ENCODE measurements around the gene UNC13B. TPM values are rescaled to one million over a fixed set of nuclear protein-coding genes. Genes with fewer than 3 reads are reported as not detected.
"Not testable (repeated sequence)": the region's sequence is repeated elsewhere in the genome, so short reads cannot be mapped to it uniquely, and the experiment has no call there.

Gene UNC13B
- total RNA-seq, 1 experiment from 2014 or later, result 10.7 TPM

DNA sequence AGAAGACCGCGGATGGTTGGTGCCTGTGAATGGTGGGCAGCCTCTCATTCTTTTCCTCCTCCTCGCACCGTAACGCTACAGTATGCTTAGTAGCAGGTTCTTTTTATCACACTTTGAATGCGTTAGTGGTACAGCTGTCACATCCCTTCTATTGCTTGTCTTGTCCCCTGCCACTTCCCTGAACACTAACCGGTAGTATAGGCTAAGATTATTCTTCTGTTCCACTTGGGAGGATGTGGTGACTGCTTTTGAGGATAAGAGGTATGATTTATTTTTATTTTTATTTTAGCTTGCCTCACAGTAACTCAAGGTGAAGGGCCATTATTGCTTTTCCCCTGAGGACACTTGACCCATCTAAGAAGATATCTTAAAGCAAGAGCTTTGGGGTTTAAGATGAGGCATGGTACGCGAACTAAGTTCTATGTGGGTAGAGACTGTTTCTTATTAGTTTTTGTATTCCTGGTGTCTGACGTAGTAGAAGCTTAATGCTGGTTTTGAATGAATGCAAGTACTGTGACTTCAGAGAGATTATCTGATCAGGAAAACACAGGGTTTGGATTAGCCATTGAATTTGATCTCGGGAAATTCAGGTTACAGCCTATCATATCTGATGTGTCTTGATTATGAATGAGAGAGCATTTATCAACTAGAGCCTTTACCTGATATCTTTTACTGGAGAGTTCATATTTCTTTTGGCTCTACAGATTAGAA lies 951 bp downstream of the UNC13B start:
- DNase-seq (ENCODE audit: low read depth), result no peak

DNA sequence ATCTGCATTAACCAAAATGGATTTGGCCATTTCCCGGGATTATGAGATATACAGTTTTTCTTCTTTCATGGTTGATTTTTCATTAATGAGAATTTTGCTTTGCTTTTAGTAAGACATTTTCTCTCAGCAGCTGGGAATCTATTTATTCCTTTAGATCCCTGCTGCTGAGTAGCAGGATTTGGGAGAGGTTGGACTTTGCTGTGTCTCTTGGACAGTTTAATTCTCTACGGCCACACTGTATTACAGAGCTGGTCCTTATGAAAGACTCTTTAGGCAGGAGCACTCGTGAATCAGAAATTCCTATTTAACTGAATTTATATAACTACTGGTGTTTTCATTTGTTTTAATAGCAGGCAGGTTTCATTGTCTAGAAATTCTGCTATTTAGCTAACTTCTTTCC lies 1.6 kb downstream of the UNC13B start:
- no peak for DNase-seq (ENCODE audit: low read depth)

DNA sequence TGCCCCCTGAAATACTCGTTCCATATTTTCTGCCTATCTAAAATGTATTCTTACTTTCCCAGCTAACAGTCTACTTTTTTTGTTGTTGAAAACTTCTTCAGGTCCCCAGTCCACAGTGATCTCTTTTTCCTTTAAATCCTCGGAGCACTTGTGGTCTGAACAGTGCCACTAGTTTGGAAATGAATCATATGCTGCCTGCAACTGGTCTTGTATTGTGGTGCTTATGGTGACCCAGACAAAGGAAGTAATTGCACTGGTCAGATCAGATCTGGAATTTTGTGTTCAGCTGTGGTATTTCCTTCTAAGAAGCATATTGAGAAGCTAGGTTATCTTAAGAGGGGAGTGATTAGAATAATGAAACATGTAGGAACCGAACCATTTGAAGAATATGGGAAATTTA lies 2.9 kb downstream of the UNC13B start:
- DNase-seq (ENCODE audit: low read depth), result peak; percentile 70

DNA sequence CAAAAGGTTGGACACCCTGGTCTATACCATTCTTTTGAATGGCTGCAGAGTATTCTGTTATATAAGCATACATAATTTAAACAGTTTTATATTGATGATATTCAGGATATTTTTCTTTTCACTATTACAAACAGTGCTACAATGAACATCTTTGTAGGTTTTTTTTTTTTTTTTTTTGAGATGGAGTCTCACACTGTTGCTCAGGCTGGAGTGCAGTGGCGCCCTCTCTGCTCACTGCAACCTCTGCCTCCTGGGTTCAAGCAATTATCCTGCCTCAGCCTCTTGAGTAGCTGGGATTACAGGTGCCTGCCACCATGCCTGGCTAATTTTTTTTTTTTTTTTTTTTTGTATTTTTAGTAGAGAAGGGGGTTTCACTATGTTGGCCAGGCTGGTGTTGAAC lies 5.6 kb downstream of the UNC13B start:
- not testable (repeated sequence) for DNase-seq (ENCODE audit: low read depth)

DNA sequence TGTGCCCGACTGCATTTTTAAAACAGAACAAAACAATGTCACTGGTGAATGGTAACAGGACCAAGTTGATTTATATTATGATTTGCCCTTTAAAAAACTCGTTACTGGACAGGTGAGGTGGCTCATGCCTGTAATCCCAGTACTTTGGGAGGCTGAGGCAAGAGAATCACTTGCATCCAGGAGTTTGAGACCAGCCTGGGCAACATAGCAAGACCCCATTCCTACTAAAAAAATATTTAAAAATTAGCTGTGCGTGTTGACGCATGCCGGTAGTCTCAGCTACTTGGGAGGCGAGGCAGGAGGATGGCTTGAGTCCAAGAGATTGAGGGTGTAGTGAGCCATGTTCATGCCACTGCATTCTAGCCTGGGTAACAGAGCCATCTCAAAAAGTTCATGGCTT lies 7.2 kb downstream of the UNC13B start:
- no peak for DNase-seq (ENCODE audit: low read depth)

DNA sequence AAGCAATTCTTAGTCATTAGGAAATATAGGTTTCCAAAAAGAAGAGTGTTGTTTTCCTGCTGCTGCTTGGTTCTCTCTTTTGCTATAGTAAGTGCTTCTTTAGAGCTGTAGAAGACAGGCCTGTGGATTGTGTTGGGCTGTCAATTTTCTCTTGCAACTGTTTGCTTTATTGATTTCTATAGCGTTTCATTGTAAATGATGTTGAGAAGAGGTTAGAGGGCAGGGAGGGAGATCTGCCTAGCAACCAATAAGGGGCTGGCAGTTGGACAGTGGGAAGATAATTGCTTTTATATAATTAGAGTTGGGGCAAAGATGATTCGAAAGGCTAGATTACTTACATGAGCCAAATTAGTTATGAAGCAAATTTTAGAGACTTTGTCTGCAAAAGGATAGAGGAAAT lies 11.1 kb downstream of the UNC13B start:
- DNase-seq (ENCODE audit: low read depth), result no peak

DNA sequence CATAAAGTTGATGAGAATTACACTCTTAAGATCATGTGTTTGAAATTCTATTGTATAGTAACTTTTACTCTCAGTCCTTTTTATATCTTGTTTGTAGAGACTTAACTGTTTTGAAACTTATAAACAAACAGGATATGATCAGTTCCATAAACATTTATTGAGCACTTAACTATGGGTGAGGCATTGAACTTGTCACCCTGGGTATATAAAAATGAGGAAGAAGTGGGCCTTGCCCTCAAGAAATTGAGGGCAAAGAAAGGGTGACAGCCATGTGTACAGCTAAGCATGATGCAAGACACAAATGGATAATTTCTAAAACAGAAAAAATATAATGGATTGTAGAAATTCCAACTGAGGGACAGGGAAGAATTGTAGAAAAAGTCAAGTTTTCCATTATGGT lies 15.7 kb downstream of the UNC13B start:
- no peak for DNase-seq (ENCODE audit: low read depth)

DNA sequence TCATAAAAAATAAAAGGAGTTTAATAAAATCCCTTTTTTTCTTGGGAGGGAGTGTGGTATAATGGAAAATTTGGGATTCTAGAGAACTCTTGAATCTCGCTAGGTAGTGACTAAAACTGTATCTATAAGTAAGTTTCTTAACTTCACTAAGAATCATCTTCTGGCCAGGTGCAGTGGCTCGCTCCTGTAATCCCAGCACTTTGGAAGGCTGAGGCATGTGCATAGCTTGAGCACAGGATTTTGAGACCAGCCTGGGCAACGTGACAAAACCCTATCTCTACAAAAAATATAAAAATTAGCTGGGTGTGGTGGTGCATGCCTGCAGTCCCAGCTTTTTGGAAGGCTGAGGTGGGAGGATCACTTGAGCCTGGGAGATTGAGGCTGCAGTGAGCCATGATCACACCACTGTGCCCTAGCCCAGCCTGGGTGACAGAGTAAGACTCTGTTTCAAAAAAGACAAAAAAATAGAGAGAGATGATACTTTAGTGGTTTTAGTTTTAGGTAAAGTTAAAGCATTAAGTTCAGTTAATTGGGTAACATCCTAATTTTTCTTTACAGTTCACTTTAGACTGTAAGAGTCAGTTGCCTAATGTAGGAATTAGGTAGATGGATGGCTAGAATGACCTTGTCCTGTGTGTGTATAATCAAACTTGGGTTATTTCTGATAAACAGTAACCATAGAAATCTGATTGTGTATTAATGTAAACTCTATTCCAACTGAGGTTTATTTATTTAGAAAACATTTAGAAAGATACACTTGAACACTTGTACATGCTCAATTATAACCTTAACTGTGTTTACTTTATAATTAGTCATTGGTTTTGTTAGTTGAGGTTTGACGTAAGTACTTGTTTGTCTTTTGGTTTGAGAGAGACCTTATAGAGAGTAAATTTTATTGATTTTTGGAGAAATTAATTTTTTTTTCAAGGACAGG lies 17.8 kb downstream of the UNC13B start:
- DNase-seq (ENCODE audit: low read depth), result no peak

DNA sequence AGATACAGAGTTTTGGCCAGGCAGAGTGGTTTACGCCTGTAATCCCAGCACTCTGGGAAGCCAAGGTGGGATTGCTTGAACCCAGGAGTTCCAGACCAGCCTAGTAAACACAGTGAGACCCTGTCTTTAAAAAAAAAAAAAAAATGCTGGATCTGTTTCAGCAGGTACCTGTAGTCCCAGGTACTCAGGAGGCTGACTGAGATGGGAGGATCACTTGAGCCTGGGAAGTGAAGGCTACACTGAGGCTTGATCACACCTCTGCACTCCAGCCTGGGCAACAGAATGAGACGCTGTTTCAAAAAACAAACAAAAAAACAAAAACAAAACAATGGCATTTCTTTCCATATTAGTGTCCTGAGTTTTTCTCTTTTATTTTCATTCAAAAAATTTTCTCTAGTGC lies 19.0 kb downstream of the UNC13B start:
- no peak for DNase-seq (ENCODE audit: low read depth)

DNA sequence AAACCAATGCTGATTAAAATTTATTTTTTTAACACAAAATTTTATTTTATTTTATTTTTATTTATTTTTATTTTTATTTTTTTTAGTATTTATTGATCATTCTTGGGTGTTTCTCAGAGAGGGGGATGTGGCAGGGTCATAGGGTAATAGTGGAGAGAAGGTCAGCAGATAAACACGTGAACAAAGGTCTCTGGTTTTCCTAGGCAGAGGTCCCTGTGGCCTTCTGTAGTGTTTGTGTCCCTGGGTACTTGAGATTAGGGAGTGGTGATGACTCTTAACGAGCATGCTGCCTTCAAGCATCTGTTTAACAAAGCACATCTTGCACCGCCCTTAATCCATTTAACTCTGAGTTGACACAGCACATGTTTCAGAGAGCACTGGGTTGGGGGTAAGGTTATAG lies 20.6 kb downstream of the UNC13B start:
- DNase-seq (ENCODE audit: low read depth), result not testable (repeated sequence)

DNA sequence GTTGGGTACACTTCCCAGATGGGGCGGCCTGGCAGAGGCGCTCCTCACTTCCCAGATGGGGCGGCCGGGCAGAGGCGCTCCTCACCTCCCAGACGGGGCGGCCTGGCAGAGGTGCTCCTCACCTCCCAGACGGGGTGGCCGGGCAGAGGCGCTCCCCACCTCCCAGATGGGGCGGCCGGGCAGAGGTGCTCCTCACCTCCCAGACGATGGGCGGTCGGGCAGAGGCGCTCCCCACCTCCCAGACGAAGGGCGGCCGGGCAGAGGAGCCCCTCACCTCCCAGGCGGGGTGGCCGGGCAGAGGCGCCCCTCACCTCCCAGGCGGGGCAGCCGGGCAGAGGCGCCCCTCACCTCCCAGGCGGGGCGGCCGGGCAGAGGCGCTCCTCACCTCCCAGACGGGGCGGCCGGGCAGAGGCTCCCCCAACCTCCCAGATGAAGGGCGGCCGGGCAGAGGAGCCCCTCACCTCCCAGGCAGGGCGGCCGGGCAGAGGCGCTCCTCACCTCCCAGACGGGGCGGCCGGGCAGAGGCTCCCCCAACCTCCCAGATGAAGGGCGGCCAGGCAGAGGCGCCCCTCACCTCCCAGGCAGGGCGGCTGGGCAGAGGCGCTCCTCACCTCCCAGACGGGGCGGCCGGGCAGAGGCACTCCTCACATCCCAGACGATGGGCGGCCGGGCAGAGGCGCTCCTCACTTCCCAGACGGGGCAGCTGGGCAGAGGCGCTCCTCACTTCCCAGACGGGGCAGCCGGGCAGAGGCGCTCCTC lies 21.4 kb downstream of the UNC13B start:
- DNase-seq (ENCODE audit: low read depth), result not testable (repeated sequence)

DNA sequence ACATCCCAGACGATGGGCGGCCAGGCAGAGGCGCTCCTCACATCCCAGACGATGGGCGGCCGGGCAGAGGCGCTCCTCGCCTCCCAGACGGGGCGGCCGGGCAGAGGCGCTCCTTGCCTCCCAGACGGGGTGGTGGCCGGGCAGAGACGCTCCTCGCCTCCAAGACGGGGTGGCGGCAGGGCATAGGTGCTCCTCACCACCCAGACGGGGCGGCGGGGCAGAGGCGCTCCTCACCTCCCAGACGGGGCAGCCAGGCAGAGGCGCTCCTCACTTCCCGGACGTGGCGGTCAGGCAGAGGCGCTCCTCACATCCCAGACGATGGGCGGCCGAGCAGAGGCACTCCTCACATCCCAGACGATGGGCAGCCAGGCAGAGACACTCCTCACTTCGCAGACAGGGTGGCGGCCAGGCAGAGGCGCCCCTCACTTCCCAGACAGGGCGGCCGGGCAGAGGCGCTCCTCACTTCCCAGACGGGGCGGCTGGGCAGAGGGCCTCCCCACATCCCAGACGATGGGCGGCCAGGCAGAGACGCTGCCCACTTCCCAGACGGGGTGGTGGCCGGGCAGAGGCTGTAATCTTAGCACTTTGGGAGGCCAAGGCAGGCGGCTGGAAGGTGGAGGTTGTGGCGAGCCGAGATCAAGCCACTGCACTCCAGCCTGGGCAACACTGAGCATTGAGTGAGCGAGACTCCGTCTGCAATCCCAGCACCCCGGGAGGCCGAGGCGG lies 22.1 kb downstream of the UNC13B start:
- DNase-seq (ENCODE audit: low read depth), result not testable (repeated sequence)

DNA sequence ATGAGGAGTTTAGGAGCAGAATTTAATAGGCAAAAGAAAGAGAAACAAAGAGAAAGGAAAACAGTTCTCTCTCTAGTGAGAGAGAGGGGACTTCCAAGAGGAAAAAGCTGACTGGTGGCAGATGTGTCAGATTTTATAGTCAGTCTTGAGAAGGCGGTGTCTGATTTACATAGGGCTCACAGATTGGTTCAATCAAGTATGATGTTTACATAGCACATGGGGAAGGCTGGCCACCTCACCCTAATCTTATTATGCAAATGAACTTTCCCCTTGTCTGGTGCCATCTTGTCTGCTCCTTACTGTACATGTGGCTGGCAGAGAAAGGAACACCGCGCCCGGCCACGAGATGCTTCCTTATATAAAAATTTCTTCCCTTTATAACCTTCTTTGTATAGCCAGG lies 24.7 kb downstream of the UNC13B start:
- DNase-seq (ENCODE audit: low read depth), result no peak

DNA sequence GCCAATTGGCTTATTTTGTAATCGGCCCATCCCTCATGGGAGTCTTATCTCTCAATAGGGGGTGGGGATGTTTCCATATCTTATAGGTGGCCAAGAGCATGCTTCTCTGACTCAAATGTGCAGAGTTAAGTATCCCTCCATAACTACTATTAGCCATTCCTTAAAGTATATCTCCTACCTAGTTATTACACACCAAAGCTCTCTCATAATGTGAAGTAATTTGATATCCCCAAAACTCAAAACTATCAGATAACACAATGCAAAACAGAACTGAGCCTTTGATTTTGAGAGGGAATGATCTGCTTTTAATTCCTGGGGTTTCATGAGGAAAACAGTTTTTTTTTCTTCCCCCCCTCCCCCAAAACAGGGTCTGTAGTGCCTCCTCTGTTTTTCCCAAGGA lies 28.4 kb downstream of the UNC13B start:
- no peak for DNase-seq (ENCODE audit: low read depth)

DNA sequence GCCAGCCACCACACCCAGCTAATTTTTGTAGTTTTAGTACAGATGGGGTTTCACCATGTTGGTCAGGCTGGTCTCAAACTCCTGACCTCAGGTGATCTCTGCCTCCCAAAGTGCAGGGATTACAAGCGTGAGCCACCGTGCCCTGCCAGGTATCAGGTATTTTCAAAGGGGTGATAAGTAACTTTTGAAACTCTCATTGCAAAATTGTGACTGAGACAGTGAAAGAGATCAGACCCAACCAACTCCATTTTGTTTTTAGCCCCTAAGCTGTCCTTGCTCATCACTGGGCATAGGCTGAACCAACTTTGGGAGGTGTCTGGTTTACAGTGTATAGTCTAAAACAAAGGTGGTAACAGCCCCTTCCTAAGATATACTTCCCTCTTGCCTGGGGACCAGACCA lies 29.3 kb downstream of the UNC13B start:
- no peak for DNase-seq (ENCODE audit: low read depth)

DNA sequence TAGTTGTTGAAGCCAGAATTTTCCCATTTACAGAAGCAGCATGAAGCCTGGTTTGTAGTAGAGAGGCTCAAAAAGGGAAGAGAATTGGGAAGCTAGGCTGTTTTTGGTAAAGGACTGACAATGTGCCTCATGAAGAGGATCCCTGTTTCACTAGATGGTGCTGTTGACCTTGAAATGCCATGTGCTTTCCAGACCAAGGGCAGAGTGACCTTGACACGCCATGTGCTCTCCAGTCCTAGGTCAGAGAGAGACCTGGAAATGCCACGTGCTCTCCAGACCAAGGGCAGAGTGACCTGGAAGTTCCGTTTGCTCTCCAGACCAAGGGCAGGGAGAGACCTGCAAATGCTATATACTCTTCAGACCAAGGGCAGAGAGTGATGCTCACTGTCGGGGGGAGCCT lies 32.0 kb downstream of the UNC13B start:
- DNase-seq (ENCODE audit: low read depth), result no peak

DNA sequence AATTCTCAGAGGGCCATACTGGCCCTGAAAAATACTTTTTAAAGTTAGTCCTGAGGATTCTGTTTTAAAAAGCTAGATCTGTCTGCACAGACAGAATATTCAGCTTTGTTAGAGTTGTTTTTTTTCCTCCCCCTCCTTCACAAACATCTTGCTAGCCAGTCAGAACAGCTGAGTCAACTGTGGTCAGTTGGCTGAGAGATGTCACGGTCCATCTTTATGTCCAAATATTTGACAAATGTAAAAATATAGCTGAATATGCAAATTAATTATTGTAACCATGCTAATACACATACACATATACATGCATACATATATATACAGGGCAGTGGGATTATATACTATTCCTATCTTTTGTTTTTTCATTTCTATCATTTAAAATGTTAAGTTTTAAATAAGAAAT lies 33.9 kb downstream of the UNC13B start:
- DNase-seq (ENCODE audit: low read depth), result no peak

DNA sequence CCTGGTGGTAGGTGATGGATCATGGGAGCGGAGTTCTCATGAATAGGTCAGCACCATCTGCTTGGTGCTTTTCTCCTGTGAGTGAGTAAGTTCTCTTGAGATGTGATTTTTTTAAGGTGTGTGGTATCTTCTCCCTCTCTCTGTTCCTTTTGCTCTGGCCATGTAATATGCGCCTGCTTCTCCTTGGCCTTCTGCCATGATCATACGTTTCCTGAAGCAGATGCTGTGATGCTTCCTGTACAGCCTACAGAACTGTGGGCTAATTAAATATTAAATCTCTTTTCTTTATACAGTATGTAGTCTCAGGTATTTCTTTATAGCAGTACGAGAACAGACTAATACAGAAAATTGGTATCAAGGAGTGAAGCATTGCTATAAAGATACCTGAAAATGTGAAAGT lies 36.4 kb downstream of the UNC13B start:
- no peak for DNase-seq (ENCODE audit: low read depth)

DNA sequence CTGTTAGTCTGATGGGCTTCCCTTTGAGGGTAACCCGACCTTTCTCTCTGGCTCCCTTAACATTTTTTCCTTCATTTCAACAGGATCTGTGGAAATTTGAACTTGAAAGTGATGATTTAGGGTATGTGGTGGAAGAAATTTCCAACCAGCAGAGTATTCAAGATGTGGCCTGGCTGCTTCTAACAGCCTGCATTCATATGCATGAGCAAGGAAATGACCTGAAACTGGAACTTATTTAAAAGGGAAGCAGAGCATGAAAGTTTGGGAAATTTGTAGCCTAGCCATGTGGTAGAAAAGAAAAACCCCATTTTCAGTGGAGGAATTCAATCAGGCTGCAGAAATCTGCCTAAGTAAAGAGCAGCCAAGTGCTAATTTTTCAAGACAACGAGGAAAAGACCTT lies 41.7 kb downstream of the UNC13B start:
- DNase-seq (ENCODE audit: low read depth), result no peak

DNA sequence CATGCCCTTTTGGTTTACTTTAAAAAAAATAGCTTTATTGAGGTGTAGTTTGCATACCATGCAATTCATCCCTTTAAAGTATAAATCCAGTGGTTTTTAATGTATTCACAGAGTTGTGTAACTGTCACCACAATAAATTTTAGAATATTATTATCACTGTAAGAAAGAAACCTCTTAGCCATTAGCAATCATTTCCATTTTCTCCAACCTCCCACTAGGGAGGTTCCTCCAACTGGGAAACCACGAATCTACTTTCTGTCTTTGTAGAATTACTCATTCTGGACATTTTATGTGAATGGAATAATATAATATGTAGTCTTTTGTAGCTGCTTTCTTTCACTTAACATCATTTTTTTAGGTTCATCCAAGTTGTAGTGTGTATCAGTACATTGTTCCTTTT lies 43.5 kb downstream of the UNC13B start:
- no peak for DNase-seq (ENCODE audit: low read depth)

DNA sequence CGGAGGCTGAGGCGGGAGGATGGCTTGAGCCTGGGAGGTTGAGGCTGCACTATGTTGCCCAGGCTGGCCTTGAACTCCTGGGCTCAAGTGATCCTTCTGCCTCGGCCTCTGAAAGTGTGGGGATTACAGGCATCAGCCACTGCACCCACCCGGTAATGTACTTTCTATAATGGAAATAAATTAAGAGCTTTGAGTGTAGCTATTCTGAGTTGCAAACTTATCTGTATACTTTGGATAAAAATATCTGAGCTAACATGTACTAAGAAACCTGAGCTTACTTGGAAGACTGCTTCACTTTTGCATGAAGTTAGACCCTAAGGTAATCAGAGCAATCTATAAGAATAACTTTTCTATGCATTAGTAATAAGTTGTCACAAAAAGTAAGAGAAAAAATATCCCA lies 50.0 kb downstream of the UNC13B start:
- DNase-seq (ENCODE audit: low read depth), result no peak

All from HT1080 (cell line).